Left hindlimb (tissue), 1 donor: ENCODE results near the gene ATP2A2.
"Not testable (repeated sequence)": the region's sequence is repeated elsewhere in the genome, so short reads cannot be mapped to it uniquely, and the experiment has no call there.

ENCODE experiments used
- DNase-seq: peaks from one replicate; pipeline ENCODE4 v3.0.0-alpha.2; 2018

The ATP2A2 gene

GRCh38 chr12:110280779-110281548 lies at the start of gene ATP2A2:
Gene ATP2A2 (plus strand): TSS chr12:110281247. CDS start chr12:110281790, 543 bp downstream.
- DNase-seq = peak; percentile 92

GRCh38 chr12:110233212-110233903 lies 47.7 kb upstream of the ATP2A2 start:
- no peak for DNase-seq

GRCh38 chr12:110234331-110234751 lies 46.7 kb upstream of the ATP2A2 start:
- DNase-seq = no peak

- no peak for DNase-seq
Observed at GRCh38 chr12:110234755-110235154, 46.3 kb upstream of the ATP2A2 start.

GRCh38 chr12:110235383-110235782 lies 45.7 kb upstream of the ATP2A2 start:
- no peak for DNase-seq

GRCh38 chr12:110243227-110243626 lies 37.8 kb upstream of the ATP2A2 start:
- no peak for DNase-seq

GRCh38 chr12:110244372-110244771 lies 36.7 kb upstream of the ATP2A2 start:
- no peak for DNase-seq

- no peak for DNase-seq
Observed at GRCh38 chr12:110244829-110245228, 36.2 kb upstream of the ATP2A2 start.

- no peak for DNase-seq
Observed at GRCh38 chr12:110245369-110245772, 35.7 kb upstream of the ATP2A2 start.

- no peak for DNase-seq
Observed at GRCh38 chr12:110246636-110247339, 34.3 kb upstream of the ATP2A2 start.

- no peak for DNase-seq
Observed at GRCh38 chr12:110247340-110248095, 33.5 kb upstream of the ATP2A2 start.

- no peak for DNase-seq
Observed at GRCh38 chr12:110248096-110248447, 33.0 kb upstream of the ATP2A2 start.

GRCh38 chr12:110249105-110249504 lies 31.9 kb upstream of the ATP2A2 start:
- peak; percentile 63 for DNase-seq

GRCh38 chr12:110249716-110250225 lies 31.3 kb upstream of the ATP2A2 start:
- DNase-seq = no peak

- DNase-seq = no peak
Observed at GRCh38 chr12:110251381-110251780, 29.7 kb upstream of the ATP2A2 start.

GRCh38 chr12:110252716-110253115 lies 28.3 kb upstream of the ATP2A2 start:
- no peak for DNase-seq

- DNase-seq = peak; percentile 42
Observed at GRCh38 chr12:110253176-110253575, 27.9 kb upstream of the ATP2A2 start.

GRCh38 chr12:110254971-110255540 lies 26.0 kb upstream of the ATP2A2 start:
- no peak for DNase-seq

GRCh38 chr12:110255890-110256456 lies 25.1 kb upstream of the ATP2A2 start:
- not testable (repeated sequence) for DNase-seq

- DNase-seq = no peak
Observed at GRCh38 chr12:110256780-110257431, 24.1 kb upstream of the ATP2A2 start.

GRCh38 chr12:110258466-110258865 lies 22.6 kb upstream of the ATP2A2 start:
- DNase-seq = no peak
